GM12878 (cell line): Measurements from ENCODE around the gene CNRIP1. TPM values are rescaled to one million over a fixed set of nuclear protein-coding genes. Genes with fewer than 3 reads are reported as not detected.

Experiments used
- CHD2 ChIP-seq: IDR thresholded peaks from 2 replicates; pipeline ENCODE4 v1.6.1; 2011; ENCODE audit warnings: low read depth, low read length, improper control_type of control experiment, borderline replicate concordance
- CUX1 ChIP-seq: IDR thresholded peaks from 2 replicates; pipeline ENCODE4 v1.6.1; 2012; ENCODE audit warnings: improper control_type of control experiment, low read depth, low read length; ENCODE audit not compliant: insufficient replicate concordance
- EZH2 ChIP-seq: IDR thresholded peaks from 2 replicates; pipeline ENCODE4 v1.6.1; 2012; ENCODE audit warnings: low read depth, mild to moderate bottlenecking, control low read depth, inconsistent platforms, low read length, borderline replicate concordance; ENCODE audit not compliant: control insufficient read depth
- GATAD2B ChIP-seq: fragments of 450-650 bp; conservative IDR thresholded peaks from 2 replicates; pipeline ENCODE4 v1.6.1; 2017; ENCODE audit warnings: low read depth, mild to moderate bottlenecking, moderate library complexity
- HCFC1 ChIP-seq: fragments of 150-350 bp; IDR thresholded peaks from 2 replicates; pipeline ENCODE4 v1.6.1; 2014; ENCODE audit warnings: low read length
- MXI1 ChIP-seq: fragments of 150-350 bp; IDR thresholded peaks from 2 replicates; pipeline ENCODE4 v1.6.1; 2011; ENCODE audit warnings: low read depth, mild to moderate bottlenecking, inconsistent platforms, low read length, improper control_type of control experiment
- NR2C1 ChIP-seq: fragments of 450-650 bp; IDR thresholded peaks from 2 replicates; pipeline ENCODE4 v1.6.1; 2017; ENCODE audit warnings: antibody characterized with exemption, mild to moderate bottlenecking, moderate library complexity
- NR2F1 ChIP-seq: fragments of 450-650 bp; conservative IDR thresholded peaks from 2 replicates; pipeline ENCODE4 v1.6.1; 2017; ENCODE audit warnings: mild to moderate bottlenecking
- SKIL ChIP-seq: fragments of 450-650 bp; IDR thresholded peaks from 2 replicates; pipeline ENCODE4 v1.6.1; 2017; ENCODE audit warnings: mild to moderate bottlenecking, low read depth, inconsistent platforms; ENCODE audit not compliant: poor library complexity, severe bottlenecking
- SP1 ChIP-seq: IDR thresholded peaks from one replicate; pipeline ENCODE4 v1.6.1; 2011; ENCODE audit warnings: low read depth, low read length
- SREBF2 ChIP-seq: IDR thresholded peaks from 2 replicates; pipeline ENCODE4 v1.6.1; 2012; ENCODE audit warnings: mild to moderate bottlenecking, low read length
- STAT3 ChIP-seq: IDR thresholded peaks from 2 replicates; pipeline ENCODE4 v1.6.1; 2011; ENCODE audit warnings: low read depth, low read length, improper control_type of control experiment
- ZBED1 ChIP-seq: IDR thresholded peaks from 2 replicates; pipeline ENCODE4 v1.6.1; 2016; ENCODE audit warnings: borderline replicate concordance
- ZNF24 ChIP-seq: fragments of 450-650 bp; IDR thresholded peaks from 2 replicates; pipeline ENCODE4 v1.6.1; 2017; ENCODE audit warnings: antibody characterized with exemption, mild to moderate bottlenecking
- ZSCAN29 ChIP-seq: fragments of 450-650 bp; IDR thresholded peaks from 2 replicates; pipeline ENCODE4 v1.6.1; 2017; ENCODE audit warnings: mild to moderate bottlenecking, moderate library complexity
- polyA plus RNA-seq, 11 experiments: library from polyadenylated mRNA; depleted of rRNA in 4 of 11; unstranded in 6 of 11; stranded (reverse) in 5 of 11; fragments of >200 nt; fragmentation: Nextera tagmentation in 4 of 11; fragmentation: Illumina TruSeq in 1 of 11; extraction: Ambion mirVana in 4 of 11; extraction: Trizol in 1 of 11; gene quantifications; 1 replicate in 1 of 11; 2 replicates in 10 of 11; pipeline versions ENCODE4 v1.2.1 to v1.2.3, GENCODE V29; 2011 to 2016; ENCODE audit warnings: inconsistent platforms in 2 of 11, missing spikeins in 2 of 11, low read depth in 1 of 11
- total RNA-seq, 4 experiments: library from RNA; depleted of rRNA in 3 of 4; stranded (reverse); fragments of >200 nt in 3 of 4; fragmentation: Illumina TruSeq in 1 of 4; extraction: Trizol in 1 of 4; gene quantifications; 2 replicates each; pipeline versions ENCODE4 v1.2.1 to v1.2.3, GENCODE V29; 2013 to 2021
- TF ChIP-seq, protein P1 (sequence below): fragments of 450-650 bp; IDR thresholded peaks from 2 replicates; pipeline ENCODE4 v1.6.1; 2016; ENCODE audit warnings: mild to moderate bottlenecking
- TF ChIP-seq, protein P2 (sequence below): fragments of 450-650 bp; IDR thresholded peaks from 2 replicates; pipeline ENCODE4 v1.6.1; 2017; ENCODE audit warnings: mild to moderate bottlenecking, moderate library complexity

CNRIP1 gene
- total and polyA plus RNA-seq, 10 of the 15 experiments (the other 5 are each of a cell fraction or from before 2014, with no cell fraction given): not detected

- TF ChIP-seq MXI1 (peak; percentile 82), EZH2 (no peak), SKIL (no peak), SP1 (no peak), GATAD2B (no peak), NR2F1 (0 out of 2 replicates have a peak, but pooled peaks have one; percentile 26), ZNF24 (no peak), ZBED1 (no peak; the same call in 1 of the 2 replicates), CUX1 (no peak), STAT3 (no peak), HCFC1 (no peak), CHD2 (peak; percentile 35; the same call in 1 of the 2 replicates), ZSCAN29 (0 out of 2 replicates have a peak, but pooled peaks have one; percentile 54), SREBF2 (no peak), NR2C1 (0 out of 2 replicates have a peak, but pooled peaks have one; percentile 17)
- TF ChIP-seq, protein P1, sequence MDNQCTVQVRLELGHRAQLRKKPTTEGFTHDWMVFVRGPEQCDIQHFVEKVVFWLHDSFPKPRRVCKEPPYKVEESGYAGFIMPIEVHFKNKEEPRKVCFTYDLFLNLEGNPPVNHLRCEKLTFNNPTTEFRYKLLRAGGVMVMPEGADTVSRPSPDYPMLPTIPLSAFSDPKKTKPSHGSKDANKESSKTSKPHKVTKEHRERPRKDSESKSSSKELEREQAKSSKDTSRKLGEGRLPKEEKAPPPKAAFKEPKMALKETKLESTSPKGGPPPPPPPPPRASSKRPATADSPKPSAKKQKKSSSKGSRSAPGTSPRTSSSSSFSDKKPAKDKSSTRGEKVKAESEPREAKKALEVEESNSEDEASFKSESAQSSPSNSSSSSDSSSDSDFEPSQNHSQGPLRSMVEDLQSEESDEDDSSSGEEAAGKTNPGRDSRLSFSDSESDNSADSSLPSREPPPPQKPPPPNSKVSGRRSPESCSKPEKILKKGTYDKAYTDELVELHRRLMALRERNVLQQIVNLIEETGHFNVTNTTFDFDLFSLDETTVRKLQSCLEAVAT: peak; percentile 93
- TF ChIP-seq, protein P2, sequence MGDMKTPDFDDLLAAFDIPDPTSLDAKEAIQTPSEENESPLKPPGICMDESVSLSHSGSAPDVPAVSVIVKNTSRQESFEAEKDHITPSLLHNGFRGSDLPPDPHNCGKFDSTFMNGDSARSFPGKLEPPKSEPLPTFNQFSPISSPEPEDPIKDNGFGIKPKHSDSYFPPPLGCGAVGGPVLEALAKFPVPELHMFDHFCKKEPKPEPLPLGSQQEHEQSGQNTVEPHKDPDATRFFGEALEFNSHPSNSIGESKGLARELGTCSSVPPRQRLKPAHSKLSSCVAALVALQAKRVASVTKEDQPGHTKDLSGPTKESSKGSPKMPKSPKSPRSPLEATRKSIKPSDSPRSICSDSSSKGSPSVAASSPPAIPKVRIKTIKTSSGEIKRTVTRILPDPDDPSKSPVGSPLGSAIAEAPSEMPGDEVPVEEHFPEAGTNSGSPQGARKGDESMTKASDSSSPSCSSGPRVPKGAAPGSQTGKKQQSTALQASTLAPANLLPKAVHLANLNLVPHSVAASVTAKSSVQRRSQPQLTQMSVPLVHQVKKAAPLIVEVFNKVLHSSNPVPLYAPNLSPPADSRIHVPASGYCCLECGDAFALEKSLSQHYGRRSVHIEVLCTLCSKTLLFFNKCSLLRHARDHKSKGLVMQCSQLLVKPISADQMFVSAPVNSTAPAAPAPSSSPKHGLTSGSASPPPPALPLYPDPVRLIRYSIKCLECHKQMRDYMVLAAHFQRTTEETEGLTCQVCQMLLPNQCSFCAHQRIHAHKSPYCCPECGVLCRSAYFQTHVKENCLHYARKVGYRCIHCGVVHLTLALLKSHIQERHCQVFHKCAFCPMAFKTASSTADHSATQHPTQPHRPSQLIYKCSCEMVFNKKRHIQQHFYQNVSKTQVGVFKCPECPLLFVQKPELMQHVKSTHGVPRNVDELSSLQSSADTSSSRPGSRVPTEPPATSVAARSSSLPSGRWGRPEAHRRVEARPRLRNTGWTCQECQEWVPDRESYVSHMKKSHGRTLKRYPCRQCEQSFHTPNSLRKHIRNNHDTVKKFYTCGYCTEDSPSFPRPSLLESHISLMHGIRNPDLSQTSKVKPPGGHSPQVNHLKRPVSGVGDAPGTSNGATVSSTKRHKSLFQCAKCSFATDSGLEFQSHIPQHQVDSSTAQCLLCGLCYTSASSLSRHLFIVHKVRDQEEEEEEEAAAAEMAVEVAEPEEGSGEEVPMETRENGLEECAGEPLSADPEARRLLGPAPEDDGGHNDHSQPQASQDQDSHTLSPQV: no peak
These were observed 46.4 kb upstream of the CNRIP1 start (continued) for GRCh38 chr2:68366083-68366560.
